Mucosa of descending colon (tissue), 3 donors: ENCODE data around the gene DOCK9. TPM values are rescaled to one million over a fixed set of nuclear protein-coding genes. Genes with fewer than 3 reads are reported as not detected.
A peak's percentile ranks its signal among the peaks of the same experiment; 100 is the strongest.

ENCODE experiments used
- ATAC-seq: fragments of 200-7000 bp; cut with Tn5 transposase; one replicate; pipeline ENCODE4 v1.9.1; 2020; ENCODE audit warnings: mild to moderate bottlenecking, moderate library complexity
- DNase-seq, 3 donors: peaks; one replicate each; pipeline ENCODE4 v3.0.0-alpha.2; 2020
- H3K36me3 ChIP-seq: fragments of 200-600 bp; one replicate; pipeline ENCODE4 v1.8.0; 2021; ENCODE audit warnings: low read depth, mild to moderate bottlenecking
- H3K4me1 ChIP-seq: fragments of 200-600 bp; one replicate; pipeline ENCODE4 v1.8.0; 2021; ENCODE audit warnings: low read depth, mild to moderate bottlenecking
- H3K4me3 ChIP-seq: fragments of 200-600 bp; one replicate; pipeline ENCODE4 v1.8.0; 2021; ENCODE audit warnings: mild to moderate bottlenecking
- H3K9me3 ChIP-seq: fragments of 200-600 bp; one replicate; pipeline ENCODE4 v1.8.0; 2021; ENCODE audit warnings: mild to moderate bottlenecking
- CTCF ChIP-seq: fragments of 200-600 bp; IDR thresholded peaks from one replicate; pipeline ENCODE4 v1.8.0; 2022; ENCODE audit warnings: antibody characterized with exemption, mild to moderate bottlenecking
- intact Hi-C, 2 donors: fragments of 100-400 bp; cut with DNase I in 1 of 2; cut with micrococcal nuclease in 1 of 2; formaldehyde crosslinking; loops; one replicate each; pipeline versions ENCODE4 v1.11.0 to v1.11.1; 2022; cut with DNase I, micrococcal nuclease
- total RNA-seq, 3 donors: library from RNA; stranded (reverse); fragmentation: NEBNext Ultra II Directional in 2 of 3; extraction: Animal tissue kit (Norgen Biotek cat#: 25700) in 2 of 3; gene quantifications; one replicate each; pipeline versions ENCODE4 v1.2.1 to v1.2.4, GENCODE V29; 2021 to 2023
- donor health status: DM: no; HTN: no; CAD: no; lungs with moderate emphysema.
- donor health status: DM: no; HTN: no; CAD: no.
- donor health status: DM: no; HTN: yes; CAD: no.

DOCK9 gene
- total RNA-seq, 3 donors from 2014 or later, result 52.0 to 136 (median 54.4) TPM

- H3K4me3 ChIP-seq, result no peak overlapping the region
- peak; percentile 85 for TF ChIP-seq CTCF
- no peaks in the 10 kb centered on the region for H3K36me3 ChIP-seq
- DNase-seq (peak in 2 of 3 donors; percentile 57 to 65), ATAC-seq (peak; percentile 93)
- intact Hi-C loops, result loop anchor here in 1 of 2 donors (10.0 kb wide), 1 partner anchor 195 kb away; no protein-coding TSS in a partner anchor
- H3K4me1 ChIP-seq, result no peaks in the 10 kb centered on the region
- H3K9me3 ChIP-seq, result no peaks in the 10 kb centered on the region
Observed at GRCh38 chr13:98839856-98840769, 137.8 kb downstream of the DOCK9 start.

- TF ChIP-seq CTCF, result no peak
- DNase-seq (no peak), ATAC-seq (no peak)
- H3K36me3 ChIP-seq, result no peaks in the 10 kb centered on the region
- no peaks in the 10 kb centered on the region for H3K4me1 ChIP-seq
- intact Hi-C loops, result no loop called here
- no peaks in the 10 kb centered on the region for H3K9me3 ChIP-seq
- no peak overlapping the region for H3K4me3 ChIP-seq
Observed at GRCh38 chr13:98838776-98839175, 139.1 kb downstream of the DOCK9 start.

- no peak for TF ChIP-seq CTCF
- no peak for DNase-seq
- H3K9me3 ChIP-seq, result no peaks in the 10 kb centered on the region
- no peaks in the 10 kb centered on the region for H3K36me3 ChIP-seq
- intact Hi-C loops, result no loop called here
- no peak for ATAC-seq
- H3K4me3 ChIP-seq, result no peak overlapping the region
- no peaks in the 10 kb centered on the region for H3K4me1 ChIP-seq
Observed at GRCh38 chr13:98837896-98838295, 140.0 kb downstream of the DOCK9 start.

GRCh38 chr13:98835156-98835555, 142.7 kb downstream of the DOCK9 start:
- TF ChIP-seq CTCF, result no peak
- intact Hi-C loops, result no loop called here
- no peaks in the 10 kb centered on the region for H3K4me1 ChIP-seq
- H3K4me3 ChIP-seq, result no peak overlapping the region
- ATAC-seq (no peak), DNase-seq (no peak)
- no peaks in the 10 kb centered on the region for H3K9me3 ChIP-seq
- no peaks in the 10 kb centered on the region for H3K36me3 ChIP-seq

- H3K4me1 ChIP-seq, result no peaks in the 10 kb centered on the region
- no peak for DNase-seq
- H3K36me3 ChIP-seq, result no peaks in the 10 kb centered on the region
- no peak for ATAC-seq
- no peak overlapping the region for H3K4me3 ChIP-seq
- TF ChIP-seq CTCF, result no peak
- no peaks in the 10 kb centered on the region for H3K9me3 ChIP-seq
- intact Hi-C loops, result no loop called here
Observed at GRCh38 chr13:98834254-98834960, 143.5 kb downstream of the DOCK9 start.
